ENCODE measurements around the gene LZIC. TPM values are rescaled to one million over a fixed set of nuclear protein-coding genes. Genes with fewer than 3 reads are reported as not detected.
A peak's percentile ranks its signal among the peaks of the same experiment; 100 is the strongest.

The LZIC gene
- polyA plus RNA-seq, 1 donor (not counting 4 experiments of a cell fraction or from before 2014, with no cell fraction given), result 22.5 TPM

GRCh38 chr1:9912264-9912936 is 30.8 kb downstream of the LZIC start:
- H3K79me2 ChIP-seq (ENCODE audit: control insufficient read depth, insufficient read depth, low read length), result peaks cover 12% of the 10 kb centered on the region
- no peak overlapping the region for H3K4me3 ChIP-seq (ENCODE audit: control insufficient read depth in 2 of 3, extremely low read depth in 1 of 3, insufficient read depth in 2 of 3, low read depth in 1 of 3, low read length in 3 of 3)
- no peak overlapping the region for H3K9ac ChIP-seq (ENCODE audit: control insufficient read depth, extremely low read depth, insufficient read depth, low read length)
- no peak for FAIRE-seq
- TF ChIP-seq EZH2 (IDR thresholded peaks at IDR 0.05; ENCODE audit: low read length) (no peak), CTCF (optimal IDR thresholded peaks at IDR 0.05 in 1 of 3, IDR thresholded peaks at IDR 0.05 in 1 of 3, conservative IDR thresholded peaks at IDR 0.05 in 1 of 3; ENCODE audit: extremely low read depth in 1 of 3, insufficient read depth in 2 of 3, low read length in 3 of 3) (no peak)
- no peak for DNase-seq (ENCODE audit: low read depth, low spot score)
- H3K27me3 ChIP-seq (ENCODE audit: control insufficient read depth, extremely low read depth, insufficient read depth, low read length), result no peaks in the 10 kb centered on the region
- dilution Hi-C loops (cut with MboI; ENCODE audit: extremely low pct_ligation_motif_present, low sequenced_read_pairs), result no loop called here
- H3K9me3 ChIP-seq (ENCODE audit: control insufficient read depth, low read depth, low read length), result no peaks in the 10 kb centered on the region
- H2AFZ ChIP-seq (ENCODE audit: control insufficient read depth, low read length), result no peak overlapping the region
- H3K4me2 ChIP-seq (ENCODE audit: control insufficient read depth, extremely low read depth, insufficient read depth, low read depth, low read length), result no peak overlapping the region
- H3K9me1 ChIP-seq (ENCODE audit: control insufficient read depth, extremely low read depth, insufficient read depth, low read length), result no peaks in the 10 kb centered on the region
- H3K36me3 ChIP-seq (ENCODE audit: control insufficient read depth in 2 of 2, extremely low read depth in 1 of 2, insufficient read depth in 2 of 2, low read length in 2 of 2), result no peaks in the 10 kb centered on the region
- peaks cover 24% of the 10 kb centered on the region for H3K4me1 ChIP-seq (ENCODE audit: control insufficient read depth, extremely low read depth, insufficient read depth, low read length)
- H3K27ac ChIP-seq (ENCODE audit: control insufficient read depth, insufficient read depth, low read length), result no peak overlapping the region
- H4K20me1 ChIP-seq (ENCODE audit: control insufficient read depth, extremely low read depth, insufficient read depth, low read length), result no peaks in the 10 kb centered on the region

DNA sequence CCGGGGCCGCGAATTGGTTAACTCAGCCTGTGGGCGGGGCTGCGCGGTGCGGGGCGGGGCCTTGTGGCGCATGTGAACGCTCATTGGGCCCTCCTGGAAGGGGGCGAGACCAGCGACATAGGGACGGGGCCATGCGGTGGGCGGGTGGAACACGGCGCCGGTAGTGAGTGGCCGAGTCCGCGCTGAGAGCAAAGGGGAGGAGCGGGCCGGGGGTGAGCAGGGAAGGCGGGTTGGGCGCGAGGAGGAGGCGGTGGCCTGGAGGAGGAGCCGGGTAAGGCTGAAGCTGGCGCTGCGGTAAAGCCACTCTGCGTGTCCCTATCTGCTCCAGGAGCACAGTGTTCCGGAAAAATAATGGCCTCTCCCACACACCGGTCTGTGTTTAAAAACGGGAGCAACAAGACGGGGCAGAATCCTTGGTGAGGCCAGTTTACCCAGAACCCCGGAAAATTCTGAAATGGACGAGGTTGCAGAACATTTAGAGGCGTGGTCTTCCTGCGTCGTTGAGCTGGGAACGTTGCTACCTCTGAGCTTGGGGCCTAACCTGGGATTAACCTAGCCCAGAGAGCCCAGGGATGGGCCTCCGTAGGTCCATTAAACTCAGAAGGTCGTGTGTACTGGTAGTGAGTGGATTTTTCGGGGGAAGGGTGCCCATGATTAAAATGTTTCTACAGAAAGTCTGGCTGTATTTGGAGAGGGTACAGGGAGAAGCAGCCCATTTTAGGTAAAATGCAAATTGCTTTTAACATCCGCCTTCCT is 32.6 kb downstream of the LZIC start:
- peak; percentile 67 for FAIRE-seq
- peaks cover 26% of the 10 kb centered on the region for H3K79me2 ChIP-seq (ENCODE audit: control insufficient read depth, insufficient read depth, low read length)
- dilution Hi-C loops (cut with MboI; ENCODE audit: extremely low pct_ligation_motif_present, low sequenced_read_pairs), result no loop called here
- H3K4me1 ChIP-seq (ENCODE audit: control insufficient read depth, extremely low read depth, insufficient read depth, low read length), result peaks cover 38% of the 10 kb centered on the region
- H3K27me3 ChIP-seq (ENCODE audit: control insufficient read depth, extremely low read depth, insufficient read depth, low read length), result no peaks in the 10 kb centered on the region
- peak overlapping the region; percentile 88 for H3K9ac ChIP-seq (ENCODE audit: control insufficient read depth, extremely low read depth, insufficient read depth, low read length)
- DNase-seq (ENCODE audit: low read depth, low spot score), result peak; percentile 87
- peak overlapping the region; percentile 98 for H3K4me2 ChIP-seq (ENCODE audit: control insufficient read depth, extremely low read depth, insufficient read depth, low read depth, low read length)
- H3K4me3 ChIP-seq (ENCODE audit: control insufficient read depth in 2 of 3, extremely low read depth in 1 of 3, insufficient read depth in 2 of 3, low read depth in 1 of 3, low read length in 3 of 3), result peak overlapping the region; percentile 36 to 97 (median 86)
- H3K27ac ChIP-seq (ENCODE audit: control insufficient read depth, insufficient read depth, low read length), result peak overlapping the region; percentile 96
- H3K36me3 ChIP-seq (ENCODE audit: control insufficient read depth in 2 of 2, extremely low read depth in 1 of 2, insufficient read depth in 2 of 2, low read length in 2 of 2), result no peaks in the 10 kb centered on the region
- no peak for TF ChIP-seq CTCF (optimal IDR thresholded peaks at IDR 0.05 in 1 of 3, IDR thresholded peaks at IDR 0.05 in 1 of 3, conservative IDR thresholded peaks at IDR 0.05 in 1 of 3; ENCODE audit: extremely low read depth in 1 of 3, insufficient read depth in 2 of 3, low read length in 3 of 3)
- no peak for TF ChIP-seq EZH2 (IDR thresholded peaks at IDR 0.05; ENCODE audit: low read length)
- H4K20me1 ChIP-seq (ENCODE audit: control insufficient read depth, extremely low read depth, insufficient read depth, low read length), result no peaks in the 10 kb centered on the region
- no peaks in the 10 kb centered on the region for H3K9me3 ChIP-seq (ENCODE audit: control insufficient read depth, low read depth, low read length)
- H3K9me1 ChIP-seq (ENCODE audit: control insufficient read depth, extremely low read depth, insufficient read depth, low read length), result no peaks in the 10 kb centered on the region
- peak overlapping the region; percentile 95 for H2AFZ ChIP-seq (ENCODE audit: control insufficient read depth, low read length)
